Upper lobe of left lung (tissue), 4 donors: ENCODE measurements around the gene NPDC1.

Source experiments
- EP300 ChIP-seq, 4 donors: sonication (generic); formaldehyde crosslinking; IDR thresholded peaks; one replicate each; pipeline ENCODE4 v1.5.1; 2017; ENCODE audit warnings: antibody characterized with exemption in 4 of 4, control low read depth in 2 of 4
- POLR2A ChIP-seq, 4 donors: fragments of 450-650 bp; IDR thresholded peaks; one replicate each; pipeline ENCODE4 v1.5.1; 2016 to 2017; ENCODE audit warnings: antibody characterized with exemption in 4 of 4, mild to moderate bottlenecking in 2 of 4

DNA sequence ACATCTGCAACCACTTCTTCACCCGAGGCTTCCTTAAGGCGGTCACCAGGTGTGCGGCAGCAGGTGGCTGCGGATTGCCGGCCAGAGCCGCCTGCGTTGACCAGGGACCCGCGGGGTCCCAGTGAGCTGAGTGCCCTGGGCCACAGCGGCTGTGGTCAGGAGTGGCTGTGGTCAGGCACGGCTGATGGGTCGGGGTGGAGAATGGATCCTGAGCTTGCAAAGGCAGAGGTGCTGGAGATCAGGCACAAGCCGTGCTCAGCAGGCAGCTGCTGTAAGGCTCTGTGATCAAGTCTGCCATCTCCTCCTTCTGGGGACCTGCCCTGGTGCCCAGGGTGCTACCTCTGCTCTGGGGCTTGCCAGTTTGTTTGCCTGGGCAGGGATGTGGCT is 33.4 kb upstream of the NPDC1 start:
- no peak for TF ChIP-seq EP300 (IDR thresholded peaks at IDR 0.05)
- TF ChIP-seq POLR2A (IDR thresholded peaks at IDR 0.05), result no peak
